PC-3 (cell line): ENCODE measurements around the gene OR2AT4. TPM values are rescaled to one million over a fixed set of nuclear protein-coding genes. Genes with fewer than 3 reads are reported as not detected.
"Not testable (repeated sequence)": the region's sequence is repeated elsewhere in the genome, so short reads cannot be mapped to it uniquely, and the experiment has no call there.

Source experiments
- ATAC-seq: fragments of 200-7000 bp; cut with Tn5 transposase; 2 replicates; pipeline ENCODE4 v1.9.1; 2020; ENCODE audit warnings: mild to moderate bottlenecking, moderate library complexity
- BruUV-seq: library from RNA; stranded (reverse); fragments of 400-500 nt; replicated peaks from 2 replicates; lab custom pipeline; 2021; lab: Mats Ljungman, UMichigan
- CTCF ChIA-PET: fragments of 300-600 bp; sonication (Branson Sonifier 250); formaldehyde crosslinking; loops from one replicate; lab custom pipeline; 2022; ENCODE audit warnings: antibody characterized with exemption; lab: Charles Lee
- POLR2A ChIA-PET: fragments of 300-600 bp; sonication (Branson Sonifier 250); formaldehyde crosslinking; loops from one replicate; lab custom pipeline; 2022; ENCODE audit warnings: antibody characterized with exemption; ENCODE audit not compliant: unreplicated experiment; lab: Charles Lee
- DNase-seq: peaks from one replicate; pipeline ENCODE4 v3.0.0-alpha.2; 2015
- H2AFZ ChIP-seq: fragments of 300-600 bp; sonication (generic); 2 replicates; pipeline ENCODE4 v1.6.0; 2016; ENCODE audit warnings: antibody characterized with exemption, low read length
- H3F3A ChIP-seq: fragments of 300-600 bp; sonication (generic); one replicate; pipeline ENCODE4 v1.6.0; 2017; ENCODE audit warnings: antibody characterized with exemption, low read length, control low read depth, mild to moderate bottlenecking; ENCODE audit not compliant: unreplicated experiment
- H3K27ac ChIP-seq: fragments of 300-600 bp; sonication (generic); 2 replicates; pipeline ENCODE4 v1.5.1; 2016; ENCODE audit warnings: mild to moderate bottlenecking, low read length
- H3K27me3 ChIP-seq: fragments of 300-600 bp; sonication (generic); 2 replicates; pipeline ENCODE4 v1.6.1; 2016; ENCODE audit warnings: low read length, mixed read lengths
- H3K36me3 ChIP-seq: fragments of 300-600 bp; sonication (generic); 2 replicates; pipeline ENCODE4 v1.6.1; 2016; ENCODE audit warnings: low read depth, mixed run types, low read length, mixed read lengths
- H3K4me1 ChIP-seq: fragments of 300-600 bp; sonication (generic); 2 replicates; pipeline ENCODE4 v1.5.1; 2016; ENCODE audit warnings: low read length; ENCODE audit not compliant: insufficient read depth
- H3K4me2 ChIP-seq: fragments of 300-600 bp; sonication (generic); 2 replicates; pipeline ENCODE4 v1.6.0; 2016; ENCODE audit warnings: low read length
- H3K4me3 ChIP-seq: fragments of 300-600 bp; sonication (generic); 2 replicates; pipeline ENCODE4 v1.5.1; 2016; ENCODE audit warnings: mild to moderate bottlenecking, low read length, mixed read lengths
- H3K79me2 ChIP-seq: fragments of 300-600 bp; sonication (generic); 2 replicates; pipeline ENCODE4 v1.6.1; 2017; ENCODE audit warnings: low read length, mixed read lengths
- H3K9ac ChIP-seq: fragments of 300-600 bp; sonication (generic); 2 replicates; pipeline ENCODE4 v1.6.0; 2016; ENCODE audit warnings: mild to moderate bottlenecking, low read length
- H3K9me2 ChIP-seq: fragments of 300-600 bp; sonication (generic); replicated peaks from 2 replicates; pipeline ENCODE4 v1.6.1; 2016; ENCODE audit warnings: mixed run types, low read length, mixed read lengths
- H3K9me3 ChIP-seq: fragments of 300-600 bp; sonication (generic); 2 replicates; pipeline ENCODE4 v1.6.1; 2016; ENCODE audit warnings: low read length, mixed read lengths
- H4K20me1 ChIP-seq: fragments of 300-600 bp; sonication (generic); 2 replicates; pipeline ENCODE4 v1.6.1; 2016; ENCODE audit warnings: low read length, mixed read lengths
- EZH2 ChIP-seq: fragments of 300-600 bp; sonication (generic); IDR thresholded peaks from one replicate; pipeline ENCODE4 v1.6.1; 2017; ENCODE audit warnings: antibody characterized with exemption, mild to moderate bottlenecking, low read length; ENCODE audit not compliant: unreplicated experiment
- EZH2phosphoT487 ChIP-seq: fragments of 300-600 bp; sonication (generic); IDR thresholded peaks from 2 replicates; pipeline ENCODE4 v1.6.1; 2018; ENCODE audit warnings: mild to moderate bottlenecking, antibody characterized with exemption, low read length, borderline replicate concordance
- intact Hi-C: fragments of 100-400 bp; cut with micrococcal nuclease; formaldehyde crosslinking; loops from 2 replicates; pipeline ENCODE4 v1.9.0; 2023
- total RNA-seq: library from RNA; depleted of rRNA; stranded (reverse); fragments of >200 nt; gene quantifications from 2 replicates; pipeline ENCODE4 v1.2.3, GENCODE V29; 2014
- TF ChIP-seq, protein P1 (sequence below): fragments of 300-600 bp; sonication (generic); conservative IDR thresholded peaks from 2 replicates; pipeline ENCODE4 v1.5.1; 2017; ENCODE audit warnings: antibody characterized with exemption, low read depth, mild to moderate bottlenecking, low read length

Gene OR2AT4
- total RNA-seq, 1 experiment from 2014 or later: not detected

DNA sequence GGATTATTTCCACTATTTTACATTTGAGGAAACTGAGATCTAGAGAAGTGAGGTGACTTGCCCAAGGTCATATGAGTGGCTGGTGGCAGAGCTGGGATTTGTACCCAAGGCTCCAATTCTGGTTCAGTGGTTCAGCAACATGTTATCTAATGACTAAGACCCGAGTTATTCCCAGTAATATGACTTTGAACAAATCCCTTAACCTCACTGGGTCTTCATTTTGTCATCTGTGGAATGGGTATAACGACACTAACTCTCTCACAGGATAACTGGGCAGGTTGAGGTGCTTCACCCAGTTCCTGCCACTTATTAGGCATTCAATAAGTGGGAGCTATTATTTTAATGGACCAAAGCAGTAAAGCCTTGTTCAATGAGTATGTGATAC is 489 bp upstream of the OR2AT4 start:
- Histone ChIP-seq H3K9ac (no peak overlapping the region), H3K9me3 (no peaks in the 10 kb centered on the region), H2AFZ (no peak overlapping the region), H3K4me2 (no peak overlapping the region), H4K20me1 (no peaks in the 10 kb centered on the region), H3F3A (no peaks in the 10 kb centered on the region), H3K9me2 (no peaks in the 10 kb centered on the region), H3K27me3 (peaks cover 57% of the 10 kb centered on the region), H3K4me3 (no peak overlapping the region), H3K36me3 (no peaks in the 10 kb centered on the region), H3K79me2 (no peaks in the 10 kb centered on the region), H3K27ac (no peak overlapping the region), H3K4me1 (no peaks in the 10 kb centered on the region)
- no peak for ATAC-seq
- TF ChIP-seq, protein P1, sequence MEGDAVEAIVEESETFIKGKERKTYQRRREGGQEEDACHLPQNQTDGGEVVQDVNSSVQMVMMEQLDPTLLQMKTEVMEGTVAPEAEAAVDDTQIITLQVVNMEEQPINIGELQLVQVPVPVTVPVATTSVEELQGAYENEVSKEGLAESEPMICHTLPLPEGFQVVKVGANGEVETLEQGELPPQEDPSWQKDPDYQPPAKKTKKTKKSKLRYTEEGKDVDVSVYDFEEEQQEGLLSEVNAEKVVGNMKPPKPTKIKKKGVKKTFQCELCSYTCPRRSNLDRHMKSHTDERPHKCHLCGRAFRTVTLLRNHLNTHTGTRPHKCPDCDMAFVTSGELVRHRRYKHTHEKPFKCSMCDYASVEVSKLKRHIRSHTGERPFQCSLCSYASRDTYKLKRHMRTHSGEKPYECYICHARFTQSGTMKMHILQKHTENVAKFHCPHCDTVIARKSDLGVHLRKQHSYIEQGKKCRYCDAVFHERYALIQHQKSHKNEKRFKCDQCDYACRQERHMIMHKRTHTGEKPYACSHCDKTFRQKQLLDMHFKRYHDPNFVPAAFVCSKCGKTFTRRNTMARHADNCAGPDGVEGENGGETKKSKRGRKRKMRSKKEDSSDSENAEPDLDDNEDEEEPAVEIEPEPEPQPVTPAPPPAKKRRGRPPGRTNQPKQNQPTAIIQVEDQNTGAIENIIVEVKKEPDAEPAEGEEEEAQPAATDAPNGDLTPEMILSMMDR: no peak
- TF ChIP-seq EZH2 (no peak), EZH2phosphoT487 (no peak)
- intact Hi-C loops: no loop called here
- POLR2A ChIA-PET: no interaction called here
- CTCF ChIA-PET: no interaction called here
- BruUV-seq: no TSS peak
- no peak for DNase-seq

- H3K9me2 ChIP-seq, H3K79me2 ChIP-seq, ATAC-seq, POLR2A ChIA-PET, H3K36me3 ChIP-seq, BruUV-seq, H3K27ac ChIP-seq, H3K9ac ChIP-seq, H3K4me3 ChIP-seq, H2AFZ ChIP-seq, H3K9me3 ChIP-seq, H3K4me1 ChIP-seq, H4K20me1 ChIP-seq, H3F3A ChIP-seq, intact Hi-C loops, DNase-seq, CTCF ChIA-PET, H3K4me2 ChIP-seq: not testable (repeated sequence)
- H3K27me3 ChIP-seq: peaks cover 65% of the 10 kb centered on the region
Observed at GRCh38 chr11:75094382-75094781, 2.3 kb downstream of the OR2AT4 start.

DNA sequence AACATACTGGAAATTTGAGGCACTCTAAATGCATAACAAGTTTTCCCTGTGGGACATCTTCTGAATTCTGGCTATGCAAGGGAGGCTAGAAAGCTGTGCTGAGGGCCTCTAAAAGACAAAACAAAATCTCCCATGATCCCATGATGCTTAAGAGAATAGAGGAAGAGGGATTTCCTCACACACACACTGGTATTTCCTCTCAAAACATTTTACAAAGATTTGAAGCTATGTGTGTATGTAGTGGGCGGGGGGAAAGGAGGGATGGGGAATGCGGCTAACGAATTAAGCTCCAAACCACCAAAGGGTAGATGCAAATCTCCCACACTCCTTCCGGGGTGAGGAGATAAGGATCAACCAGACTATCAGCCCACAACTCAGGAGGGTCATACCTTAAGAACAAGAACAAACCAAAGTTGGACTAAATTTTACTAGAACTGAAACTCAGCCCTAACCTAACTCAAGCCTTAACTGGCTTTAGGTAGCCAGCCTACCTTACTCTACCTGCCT is 6.0 kb downstream of the OR2AT4 start:
- Histone ChIP-seq H3K27ac (no peak overlapping the region), H3K4me1 (no peaks in the 10 kb centered on the region), H3K4me2 (no peak overlapping the region), H2AFZ (no peak overlapping the region), H3K9me3 (peaks cover 3% of the 10 kb centered on the region; the same call in 1 of the 2 replicates), H3K9ac (no peak overlapping the region), H3K9me2 (no peaks in the 10 kb centered on the region), H3K79me2 (no peaks in the 10 kb centered on the region), H3K4me3 (no peak overlapping the region), H3F3A (no peaks in the 10 kb centered on the region), H3K27me3 (peaks cover 68% of the 10 kb centered on the region), H4K20me1 (no peaks in the 10 kb centered on the region), H3K36me3 (no peaks in the 10 kb centered on the region)
- BruUV-seq: no TSS peak
- intact Hi-C loops: no loop called here
- no peak for ATAC-seq
- ChIA-PET CTCF (no interaction called here), POLR2A (no interaction called here)
- no peak for DNase-seq
- TF ChIP-seq EZH2phosphoT487 (no peak), EZH2 (no peak)
- TF ChIP-seq, protein P1: no peak
